RPMI8226 (cell line): ENCODE results near the gene SIGLEC9.
A peak's percentile ranks its signal among the peaks of the same experiment; 100 is the strongest.
"Not testable (repeated sequence)": the region's sequence is repeated elsewhere in the genome, so short reads cannot be mapped to it uniquely, and the experiment has no call there.

Experiments used
- DNase-seq: peaks from one replicate; pipeline ENCODE4 v3.0.0-alpha.2; 2015

SIGLEC9 gene

DNA sequence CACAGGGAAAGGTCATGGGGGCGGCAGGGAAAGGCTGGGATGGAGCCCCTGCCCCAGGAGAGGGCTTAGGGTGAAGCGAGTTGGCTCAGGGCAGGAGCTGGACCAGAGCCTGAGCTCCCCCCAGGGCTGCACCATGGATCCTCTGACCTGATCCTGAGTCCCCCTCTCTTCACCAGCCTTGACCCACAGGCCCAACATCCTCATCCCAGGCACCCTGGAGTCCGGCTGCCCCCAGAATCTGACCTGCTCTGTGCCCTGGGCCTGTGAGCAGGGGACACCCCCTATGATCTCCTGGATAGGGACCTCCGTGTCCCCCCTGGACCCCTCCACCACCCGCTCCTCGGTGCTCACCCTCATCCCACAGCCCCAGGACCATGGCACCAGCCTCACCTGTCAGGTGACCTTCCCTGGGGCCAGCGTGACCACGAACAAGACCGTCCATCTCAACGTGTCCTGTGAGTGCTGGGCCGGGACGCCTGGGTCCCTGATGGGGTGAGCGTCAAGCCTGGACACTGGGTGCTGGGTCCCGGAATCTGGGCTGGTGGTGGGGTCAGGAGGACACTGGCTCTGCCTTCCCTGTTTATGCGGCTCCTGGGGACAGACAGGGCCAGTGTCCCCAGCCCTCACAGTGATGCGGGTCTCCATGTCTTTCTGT lies 842 bp downstream of the SIGLEC9 start:
- no peak for DNase-seq

DNA sequence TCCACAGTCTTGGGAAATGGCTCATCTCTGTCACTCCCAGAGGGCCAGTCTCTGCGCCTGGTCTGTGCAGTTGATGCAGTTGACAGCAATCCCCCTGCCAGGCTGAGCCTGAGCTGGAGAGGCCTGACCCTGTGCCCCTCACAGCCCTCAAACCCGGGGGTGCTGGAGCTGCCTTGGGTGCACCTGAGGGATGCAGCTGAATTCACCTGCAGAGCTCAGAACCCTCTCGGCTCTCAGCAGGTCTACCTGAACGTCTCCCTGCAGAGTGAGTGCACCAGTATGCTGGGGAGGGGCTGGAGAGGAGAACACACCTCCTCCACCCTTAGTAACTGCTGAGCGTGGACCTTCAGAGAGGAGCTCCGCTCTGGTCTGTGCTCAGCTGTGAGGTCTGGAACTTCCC lies 2.3 kb downstream of the SIGLEC9 start:
- DNase-seq = peak; percentile 69

DNA sequence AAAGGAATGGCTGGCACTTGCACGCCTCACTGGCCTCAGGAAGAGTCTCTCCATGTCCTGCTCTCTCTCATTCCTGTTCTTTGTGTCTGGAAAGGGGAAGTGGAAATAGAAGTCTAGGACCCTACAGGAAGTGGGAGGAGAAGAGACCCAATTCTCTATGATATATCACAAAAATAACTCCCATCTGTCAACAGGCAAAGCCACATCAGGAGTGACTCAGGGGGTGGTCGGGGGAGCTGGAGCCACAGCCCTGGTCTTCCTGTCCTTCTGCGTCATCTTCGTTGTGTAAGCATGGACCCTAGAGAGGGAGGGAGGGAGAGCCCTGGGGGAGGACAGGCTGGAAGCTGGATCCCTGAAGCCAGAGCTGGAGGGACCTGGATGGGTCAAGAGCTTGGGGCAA lies 3.0 kb downstream of the SIGLEC9 start:
- DNase-seq = peak; percentile 17

DNA sequence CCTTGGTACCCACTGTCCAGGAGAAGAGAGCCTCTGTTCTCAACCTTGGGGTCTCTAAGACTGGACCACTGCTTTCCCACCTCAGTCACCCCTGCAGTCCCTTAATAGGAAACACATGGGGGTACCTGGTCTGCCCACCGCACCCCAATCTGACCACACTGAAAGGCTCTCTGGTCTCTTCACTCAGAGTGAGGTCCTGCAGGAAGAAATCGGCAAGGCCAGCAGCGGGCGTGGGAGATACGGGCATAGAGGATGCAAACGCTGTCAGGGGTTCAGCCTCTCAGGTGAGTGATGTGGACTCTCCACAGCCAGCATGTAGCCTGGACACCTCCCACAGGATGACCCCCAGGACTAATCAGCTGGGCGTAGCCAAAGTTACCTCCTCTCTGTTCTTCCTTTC lies 3.5 kb downstream of the SIGLEC9 start:
- DNase-seq = peak; percentile 22

DNA sequence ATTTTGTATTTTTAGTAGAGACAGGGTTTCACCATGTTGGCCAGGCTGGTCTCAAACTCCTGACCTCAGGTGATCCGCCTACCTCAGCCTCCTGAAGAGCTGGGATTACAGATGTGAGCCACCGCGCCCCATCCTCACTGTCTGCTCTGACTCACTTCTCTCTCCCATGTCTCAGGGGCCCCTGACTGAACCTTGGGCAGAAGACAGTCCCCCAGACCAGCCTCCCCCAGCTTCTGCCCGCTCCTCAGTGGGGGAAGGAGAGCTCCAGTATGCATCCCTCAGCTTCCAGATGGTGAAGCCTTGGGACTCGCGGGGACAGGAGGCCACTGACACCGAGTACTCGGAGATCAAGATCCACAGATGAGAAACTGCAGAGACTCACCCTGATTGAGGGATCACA lies 5.0 kb downstream of the SIGLEC9 start:
- no peak for DNase-seq

DNA sequence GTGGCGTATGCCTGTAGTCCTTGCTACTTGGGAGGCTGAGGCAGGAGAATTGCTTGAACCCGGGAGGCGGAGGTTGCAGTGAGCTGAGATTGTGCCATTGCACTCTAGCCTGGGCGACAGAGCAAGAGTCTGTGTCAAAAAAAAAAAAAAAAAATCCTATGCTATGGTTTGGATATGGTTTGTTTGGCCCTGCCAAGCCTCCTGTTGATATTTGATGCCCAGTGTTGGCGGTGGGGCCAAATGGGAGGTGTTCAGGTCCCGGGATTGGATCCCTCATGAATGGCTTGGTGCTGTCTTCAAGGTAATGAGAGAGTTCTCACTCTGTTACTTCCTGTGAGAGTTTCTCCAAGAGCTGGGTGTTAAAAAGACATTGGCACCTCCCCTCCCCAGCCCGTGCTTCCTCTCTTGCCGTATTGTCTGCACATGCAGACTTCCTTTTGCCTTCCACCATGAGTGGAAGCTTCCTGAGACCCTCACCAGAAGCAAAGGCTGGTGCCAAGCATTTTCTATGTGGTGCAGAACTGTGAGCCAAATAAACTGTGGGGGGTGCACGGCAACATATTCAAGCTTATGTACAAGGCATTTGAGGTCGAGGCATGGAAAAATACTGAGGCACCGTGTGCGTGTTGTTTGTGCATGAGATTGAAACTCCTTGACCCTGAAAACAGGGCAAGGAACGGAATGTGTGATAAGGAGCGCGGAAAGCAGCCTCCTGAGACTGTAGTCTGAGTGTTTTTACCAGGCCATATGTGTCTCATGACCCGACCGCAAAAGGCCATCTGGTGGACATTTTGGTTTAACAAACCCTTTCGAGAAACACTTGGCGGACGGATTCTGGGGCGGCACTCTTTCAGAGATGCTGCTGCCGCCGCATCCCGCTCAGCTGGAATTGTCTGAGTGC lies 7.3 kb downstream of the SIGLEC9 start:
- peak; percentile 80 for DNase-seq

DNA sequence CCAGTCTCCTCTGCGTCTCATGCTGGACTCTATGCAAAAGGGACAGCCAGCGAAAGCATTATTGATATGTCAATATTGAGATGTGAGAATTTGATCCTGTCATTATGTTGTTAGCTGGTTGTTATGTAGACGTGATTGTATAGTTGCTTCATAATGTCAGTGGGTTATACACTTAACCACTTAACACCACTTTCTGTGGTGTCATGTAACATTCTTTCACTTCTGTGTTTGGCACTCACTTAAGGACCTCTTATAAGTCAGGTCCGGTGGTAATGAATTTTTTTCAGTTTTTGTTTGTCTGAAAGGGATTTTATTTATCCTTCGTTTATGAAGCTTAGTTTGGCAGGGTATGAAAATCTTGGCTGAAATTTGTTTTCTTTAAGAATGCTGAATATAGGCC lies 10.3 kb downstream of the SIGLEC9 start:
- no peak for DNase-seq

DNA sequence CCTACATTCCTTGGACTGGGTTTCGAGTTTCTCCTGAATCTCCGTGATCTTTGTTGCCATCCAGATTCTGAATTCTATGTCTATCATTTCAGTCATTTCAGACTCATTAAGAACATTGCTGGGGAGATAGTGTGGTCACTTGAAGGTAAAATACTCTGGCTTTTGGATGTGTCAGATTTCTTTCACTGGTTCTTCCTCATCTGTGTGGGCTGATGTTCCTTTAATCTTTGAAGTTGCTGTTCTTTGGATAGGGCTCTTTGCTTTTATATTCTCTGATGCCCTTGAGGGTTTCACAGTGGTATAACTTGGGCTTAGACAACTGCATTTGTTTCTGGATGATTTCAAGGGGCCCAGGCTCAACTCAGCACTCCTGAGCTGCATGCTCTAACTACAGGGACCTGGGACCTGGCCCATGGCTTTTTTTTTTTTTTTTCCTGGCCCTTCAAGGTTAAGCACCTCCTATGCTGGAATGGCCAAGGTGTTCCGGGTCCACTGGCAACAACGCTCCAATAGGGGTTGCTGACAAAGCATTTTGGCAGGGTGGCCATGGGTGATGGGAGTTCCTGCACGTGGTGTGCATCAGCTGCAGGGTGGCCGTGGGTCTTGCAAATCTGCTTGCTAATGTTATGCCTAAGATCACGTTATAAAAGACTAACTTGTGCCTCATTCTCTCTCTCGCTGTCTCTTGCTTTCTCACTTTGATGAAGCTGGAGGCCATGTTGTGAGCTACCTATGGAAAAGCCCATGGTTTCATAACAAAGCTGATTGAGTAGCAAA lies 11.5 kb downstream of the SIGLEC9 start:
- DNase-seq = no peak

DNA sequence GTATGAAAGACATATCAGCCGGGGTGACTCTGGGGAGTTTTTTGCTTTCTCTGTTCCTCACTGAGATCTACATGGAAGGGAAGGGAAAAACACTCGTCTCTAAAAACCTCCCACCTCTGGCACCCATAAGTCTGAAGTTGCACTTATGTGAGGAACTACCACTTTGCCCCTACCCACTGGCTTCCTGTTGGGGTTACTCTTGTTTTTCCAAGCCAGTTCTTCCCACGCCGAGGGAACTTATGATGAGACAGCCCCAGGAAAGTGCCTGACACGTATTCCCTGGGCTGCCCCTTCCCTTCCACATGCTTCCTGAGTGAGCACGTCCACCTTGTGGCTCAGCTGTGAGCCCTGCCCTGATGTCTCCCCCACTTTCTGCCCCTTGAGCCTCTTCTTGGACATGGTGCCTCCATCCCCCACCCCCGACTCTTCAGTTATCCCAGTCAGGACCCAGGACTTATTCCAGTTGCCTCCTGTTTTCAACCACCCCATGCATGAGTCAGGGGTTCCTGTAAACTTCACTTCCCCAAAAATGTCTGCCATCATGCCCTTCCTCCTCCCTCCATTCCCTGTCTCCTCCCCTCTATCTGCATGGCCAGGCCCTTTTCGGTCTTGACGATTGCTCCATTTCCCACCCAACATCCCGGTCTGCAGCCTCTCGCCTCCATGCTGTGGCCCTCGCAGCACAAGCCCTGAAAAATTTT lies 12.3 kb downstream of the SIGLEC9 start:
- DNase-seq = no peak

DNA sequence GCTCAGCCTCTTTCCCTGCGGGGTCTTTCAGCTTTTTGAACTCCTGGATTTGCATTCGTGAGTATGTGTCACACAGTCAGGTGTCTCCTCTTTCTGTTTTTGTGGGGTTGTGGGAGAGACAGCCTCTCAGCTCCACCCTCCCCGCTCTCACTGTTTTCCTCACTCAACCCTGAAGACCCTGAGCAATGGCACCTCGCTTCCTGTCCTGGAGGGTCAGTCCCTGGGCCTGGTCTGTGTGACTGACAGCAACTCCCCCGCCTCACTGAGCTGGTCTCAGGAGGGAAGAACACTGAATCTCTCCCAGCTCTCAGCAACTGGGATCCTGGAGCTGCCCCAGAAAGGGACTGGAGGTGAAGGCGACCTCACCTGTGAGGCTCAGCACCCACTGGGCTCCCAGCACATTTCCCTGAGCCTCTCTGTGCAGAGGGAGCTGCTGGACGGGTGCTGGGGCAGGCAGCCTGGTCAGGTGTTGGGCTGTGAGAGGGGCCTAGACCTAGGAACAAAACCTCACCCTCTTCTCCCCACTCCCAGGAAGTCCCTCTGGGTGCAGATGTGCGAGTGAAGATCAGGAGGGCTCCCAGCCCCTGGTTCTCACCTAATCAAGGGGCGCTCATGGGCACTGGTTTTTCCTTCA lies 13.2 kb downstream of the SIGLEC9 start:
- DNase-seq = no peak

DNA sequence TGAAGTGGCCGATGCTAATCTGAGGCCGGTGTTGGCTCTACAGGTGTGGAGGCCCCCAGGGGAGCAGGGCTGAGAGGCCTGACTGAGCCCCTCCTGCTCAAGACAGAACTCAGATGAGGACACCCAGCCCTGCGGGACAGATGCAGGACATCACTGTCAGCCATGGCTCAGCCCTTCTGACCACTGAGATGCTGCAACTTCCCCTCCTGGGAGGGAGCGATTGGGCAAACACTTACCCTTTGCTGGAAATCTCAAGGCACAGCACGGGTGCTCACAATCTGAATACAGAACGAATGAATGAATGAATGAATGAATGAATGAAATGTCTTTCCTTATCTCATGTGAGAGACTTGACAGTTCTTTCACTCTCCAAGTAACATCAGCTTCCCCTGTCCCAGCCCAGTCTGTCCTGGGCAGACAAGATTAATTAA lies 13.9 kb downstream of the SIGLEC9 start:
- no peak for DNase-seq

DNA sequence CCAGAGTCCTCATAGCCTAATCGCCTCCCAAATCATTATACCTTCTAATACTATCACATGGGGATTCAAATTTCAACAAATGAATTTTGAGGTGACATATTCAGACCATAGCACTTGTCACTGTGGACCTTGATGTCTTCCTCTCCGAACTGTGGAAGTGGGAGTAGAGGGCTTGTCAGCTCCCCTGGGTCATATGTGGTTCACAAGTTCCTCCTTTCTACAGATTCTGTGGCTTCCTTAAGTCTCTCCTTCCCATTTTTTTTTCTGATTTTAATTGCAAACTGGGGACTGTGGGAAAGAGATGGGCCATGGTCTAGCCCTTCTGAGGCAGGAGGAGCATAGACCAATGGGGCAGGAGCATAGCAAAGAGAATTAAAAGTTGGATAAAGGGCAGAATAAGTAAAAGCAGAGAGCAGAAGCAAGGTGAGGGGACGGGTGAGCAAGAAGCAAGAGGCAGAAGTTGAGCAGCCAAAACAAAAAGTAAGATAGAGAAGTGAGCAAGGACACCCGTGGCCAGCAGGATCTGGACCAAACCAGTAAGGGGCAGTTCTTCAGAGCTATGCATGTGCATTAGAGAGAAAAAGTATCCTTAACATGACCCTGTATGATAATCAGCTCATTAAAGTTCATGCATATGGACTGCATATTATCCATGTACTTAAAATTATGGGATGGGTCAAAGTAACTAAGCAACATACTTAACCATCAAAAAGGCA lies 14.8 kb downstream of the SIGLEC9 start:
- DNase-seq = no peak

DNA sequence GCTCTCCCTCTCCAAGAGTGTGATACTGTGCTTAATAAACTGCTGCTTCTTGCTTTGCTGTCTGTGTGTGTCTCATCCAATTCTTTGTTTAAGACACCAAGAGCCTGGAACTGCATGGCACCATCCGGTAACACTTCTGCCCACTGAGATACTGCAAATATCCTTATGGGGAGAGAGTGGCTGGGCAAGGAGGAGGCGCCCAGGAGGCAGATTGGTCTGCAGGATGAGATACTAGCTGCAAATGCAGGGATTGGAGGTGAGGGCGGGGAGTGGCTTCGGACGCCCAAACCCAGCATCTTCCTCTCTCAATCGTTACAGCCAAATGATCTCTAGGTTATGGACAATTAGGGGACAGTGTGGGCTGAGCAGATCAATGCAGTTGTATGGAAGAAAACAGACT lies 15.7 kb downstream of the SIGLEC9 start:
- no peak for DNase-seq

DNA sequence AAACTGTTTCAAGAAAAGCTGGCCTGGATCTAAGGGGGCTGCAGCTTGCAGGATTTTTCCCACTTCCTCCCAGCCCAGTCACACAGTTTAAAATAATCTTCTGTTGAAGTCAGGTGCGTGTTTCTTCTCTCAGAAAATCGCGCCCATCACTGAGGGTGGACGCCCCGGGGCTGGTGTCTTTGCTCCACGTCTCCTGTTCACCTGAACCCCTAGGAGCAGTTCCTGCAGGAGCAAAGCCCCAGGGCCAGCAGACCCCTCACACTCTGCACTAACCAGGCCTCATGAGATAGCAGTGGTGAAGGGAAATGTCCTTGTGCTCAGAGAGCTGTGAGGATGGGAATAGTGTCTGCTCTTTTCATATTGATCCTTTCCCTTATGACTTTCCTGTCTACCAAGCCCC lies 16.5 kb downstream of the SIGLEC9 start:
- DNase-seq = no peak

DNA sequence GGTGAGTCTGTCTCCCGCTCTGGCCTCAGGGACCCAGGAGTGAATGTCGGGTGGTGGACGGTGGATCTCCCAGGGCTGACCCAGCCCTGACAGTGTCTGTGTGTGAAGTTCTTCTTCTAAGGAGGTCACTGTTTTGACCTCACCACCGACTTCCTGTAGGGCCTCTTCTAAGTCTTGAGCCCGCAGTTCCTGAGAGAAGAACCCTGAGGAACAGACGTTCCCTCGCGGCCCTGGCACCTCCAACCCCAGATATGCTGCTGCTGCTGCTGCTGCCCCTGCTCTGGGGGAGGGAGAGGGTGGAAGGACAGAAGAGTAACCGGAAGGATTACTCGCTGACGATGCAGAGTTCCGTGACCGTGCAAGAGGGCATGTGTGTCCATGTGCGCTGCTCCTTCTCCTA lies 17.4 kb downstream of the SIGLEC9 start, which contains the start of gene SIGLEC7:
SIGLEC7 (plus strand) TSS at position 183 of the 400 bp plus-strand sequence; CDS start at position 252, 69 bp downstream.
- DNase-seq = peak; percentile 62

DNA sequence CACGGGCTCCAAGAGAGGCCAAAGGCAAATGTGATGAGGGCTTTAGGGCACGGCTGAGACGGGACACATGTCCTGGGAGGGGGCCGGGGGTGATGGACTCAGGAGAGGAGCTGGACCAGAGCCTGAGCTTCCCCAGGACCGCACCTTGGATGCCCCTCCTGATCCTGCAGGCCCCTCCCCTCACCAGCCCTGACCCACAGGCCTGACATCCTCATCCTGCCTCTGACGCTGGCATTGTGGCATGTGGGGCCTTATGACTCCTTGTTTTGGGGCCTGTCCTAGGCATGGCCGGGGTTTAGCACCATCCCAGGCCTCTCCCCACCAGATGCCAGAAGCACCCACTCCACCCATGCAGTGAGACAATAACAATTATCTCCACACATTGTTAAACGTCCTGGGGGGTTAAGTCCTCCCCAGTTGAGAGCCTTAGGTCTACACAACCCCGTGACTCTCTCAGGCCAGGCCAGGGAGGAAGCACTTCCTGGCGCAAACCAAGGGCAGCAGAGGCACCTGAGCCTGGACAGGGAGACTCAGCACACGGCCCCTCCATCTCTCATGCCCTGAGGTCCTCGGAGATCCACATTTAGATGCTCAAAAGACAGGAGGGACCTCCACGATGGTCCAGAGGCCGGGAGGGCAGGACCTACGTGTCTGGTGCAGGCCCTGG lies 18.2 kb downstream of the SIGLEC9 start:
- DNase-seq = not testable (repeated sequence)

DNA sequence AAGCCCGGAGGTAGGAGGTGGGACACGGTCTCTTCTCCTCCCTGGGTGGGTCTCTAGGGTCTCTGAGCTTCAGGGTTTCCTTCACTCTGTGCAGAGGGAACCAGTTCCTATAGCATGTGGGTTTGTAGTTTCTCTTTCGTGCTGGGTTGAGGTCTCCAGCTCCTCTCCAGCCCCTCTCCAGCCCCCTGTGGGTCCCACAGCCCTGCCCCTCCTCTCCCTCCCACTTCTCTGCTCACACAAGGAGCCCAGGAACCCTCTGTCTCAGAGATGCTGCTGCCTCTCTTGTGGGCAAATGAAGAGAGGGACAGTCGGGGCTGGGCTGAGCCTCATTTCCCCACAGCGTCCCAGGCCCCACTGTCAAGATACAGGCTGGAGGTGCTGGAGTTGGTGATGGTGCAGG lies 18.8 kb downstream of the SIGLEC9 start:
- no peak for DNase-seq

DNA sequence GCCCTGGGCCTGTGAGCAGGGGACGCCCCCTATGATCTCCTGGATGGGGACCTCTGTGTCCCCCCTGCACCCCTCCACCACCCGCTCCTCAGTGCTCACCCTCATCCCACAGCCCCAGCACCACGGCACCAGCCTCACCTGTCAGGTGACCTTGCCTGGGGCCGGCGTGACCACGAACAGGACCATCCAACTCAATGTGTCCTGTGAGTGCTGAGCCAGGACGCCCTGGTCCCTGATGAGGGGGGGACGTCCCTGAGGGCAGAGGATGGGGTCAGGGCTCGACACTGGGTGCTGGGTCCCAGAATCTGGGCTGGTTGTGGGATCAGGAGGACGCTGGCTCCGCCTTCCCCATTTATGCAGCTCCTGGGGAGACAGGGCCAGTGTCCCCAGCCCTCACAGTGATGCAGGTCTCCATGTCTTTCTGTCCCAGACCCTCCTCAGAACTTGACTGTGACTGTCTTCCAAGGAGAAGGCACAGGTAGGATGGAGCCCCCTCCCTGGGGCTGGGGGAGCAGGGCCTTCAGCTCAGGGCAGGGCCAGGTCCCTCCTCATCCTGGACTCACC lies 19.9 kb downstream of the SIGLEC9 start:
- DNase-seq = no peak

DNA sequence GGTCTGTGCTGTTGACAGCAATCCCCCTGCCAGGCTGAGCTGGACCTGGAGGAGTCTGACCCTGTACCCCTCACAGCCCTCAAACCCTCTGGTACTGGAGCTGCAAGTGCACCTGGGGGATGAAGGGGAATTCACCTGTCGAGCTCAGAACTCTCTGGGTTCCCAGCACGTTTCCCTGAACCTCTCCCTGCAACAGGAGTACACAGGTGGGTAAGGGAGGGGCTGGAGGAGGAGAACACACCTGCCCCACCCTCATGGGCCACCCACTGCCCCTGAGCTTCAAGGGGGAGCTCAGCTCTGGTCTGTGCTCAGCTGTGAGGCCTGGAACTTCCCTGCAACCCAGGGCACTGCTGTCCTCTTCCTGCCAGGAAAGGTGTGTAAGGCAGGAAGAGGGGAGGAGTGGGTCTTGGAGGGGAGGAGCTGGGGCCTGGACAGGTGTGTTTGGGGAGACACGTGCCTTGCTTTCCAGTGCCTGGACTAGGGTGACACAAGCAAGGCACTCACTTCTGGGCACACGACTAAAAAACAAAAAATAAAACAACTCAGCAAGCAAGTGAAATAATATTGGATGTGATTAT lies 21.3 kb downstream of the SIGLEC9 start:
- DNase-seq = no peak

DNA sequence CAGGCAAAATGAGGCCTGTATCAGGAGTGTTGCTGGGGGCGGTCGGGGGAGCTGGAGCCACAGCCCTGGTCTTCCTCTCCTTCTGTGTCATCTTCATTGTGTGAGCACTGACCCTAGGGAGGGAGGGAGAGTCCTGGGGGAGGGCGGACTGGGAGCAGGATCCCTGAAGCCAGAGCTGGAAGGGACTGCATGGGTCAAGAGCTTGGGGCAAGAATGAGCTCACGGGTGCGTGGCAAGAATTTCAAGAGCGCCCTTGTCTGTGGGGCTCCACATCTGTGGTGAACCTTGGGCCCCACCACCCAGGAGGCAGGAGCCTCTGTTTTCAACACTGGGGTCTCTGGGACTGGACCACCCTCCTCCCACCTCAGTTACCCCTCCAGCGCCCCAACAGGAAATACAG lies 22.0 kb downstream of the SIGLEC9 start:
- DNase-seq = no peak
